ENCODE data around the gene DEFB132. TPM values are rescaled to one million over a fixed set of nuclear protein-coding genes. Genes with fewer than 3 reads are reported as not detected.
A peak's percentile ranks its signal among the peaks of the same experiment; 100 is the strongest.

Gene DEFB132
- total RNA-seq, 1 donor, result not detected

DNA sequence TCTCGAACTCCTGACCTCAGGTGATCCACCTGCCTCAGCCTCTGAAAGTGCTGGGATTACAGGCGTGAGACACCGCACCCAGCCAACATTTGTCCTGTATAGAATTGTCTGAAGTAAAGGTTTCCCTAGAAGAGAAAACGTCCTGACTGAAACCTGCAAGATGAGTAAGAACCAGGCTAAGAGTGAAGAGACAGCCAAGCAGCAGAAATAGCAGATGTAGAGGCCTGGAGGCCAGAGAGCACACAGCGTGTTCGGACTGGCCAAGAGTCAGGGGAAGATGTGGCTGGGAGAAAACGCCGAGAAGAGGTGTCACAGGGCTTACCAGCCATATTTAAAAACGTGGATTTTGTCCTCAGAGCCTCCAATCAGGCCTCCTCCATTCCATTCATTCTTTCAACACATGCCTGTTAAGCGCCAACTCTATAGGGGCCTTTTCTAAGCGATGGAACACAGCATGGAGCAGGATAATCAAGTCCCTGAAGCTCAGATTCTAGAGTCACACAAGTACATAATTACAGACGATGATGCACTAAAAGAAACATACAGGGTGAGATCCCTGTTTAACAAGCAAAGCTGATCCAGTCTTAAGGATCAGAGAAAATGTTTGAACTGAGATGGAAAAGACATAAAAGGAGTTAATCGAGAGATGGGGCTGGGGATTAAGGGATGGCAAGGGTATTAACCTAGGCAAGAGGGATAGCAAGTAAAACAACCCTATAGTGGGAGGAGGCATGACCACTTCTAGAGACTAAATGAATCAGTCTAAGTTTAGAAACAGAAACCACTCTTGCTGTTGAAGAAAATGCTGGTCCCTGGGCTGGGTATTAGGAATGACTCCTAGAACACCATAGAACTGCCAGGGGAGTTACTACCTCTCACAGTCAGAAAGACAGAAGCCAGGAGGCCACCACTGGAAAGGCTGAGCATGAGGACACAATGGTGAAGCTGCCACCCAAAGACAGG is 44.6 kb downstream of the DEFB132 start:
- no peak for DNase-seq (ENCODE audit: low read depth)
- TF ChIP-seq, protein P1, sequence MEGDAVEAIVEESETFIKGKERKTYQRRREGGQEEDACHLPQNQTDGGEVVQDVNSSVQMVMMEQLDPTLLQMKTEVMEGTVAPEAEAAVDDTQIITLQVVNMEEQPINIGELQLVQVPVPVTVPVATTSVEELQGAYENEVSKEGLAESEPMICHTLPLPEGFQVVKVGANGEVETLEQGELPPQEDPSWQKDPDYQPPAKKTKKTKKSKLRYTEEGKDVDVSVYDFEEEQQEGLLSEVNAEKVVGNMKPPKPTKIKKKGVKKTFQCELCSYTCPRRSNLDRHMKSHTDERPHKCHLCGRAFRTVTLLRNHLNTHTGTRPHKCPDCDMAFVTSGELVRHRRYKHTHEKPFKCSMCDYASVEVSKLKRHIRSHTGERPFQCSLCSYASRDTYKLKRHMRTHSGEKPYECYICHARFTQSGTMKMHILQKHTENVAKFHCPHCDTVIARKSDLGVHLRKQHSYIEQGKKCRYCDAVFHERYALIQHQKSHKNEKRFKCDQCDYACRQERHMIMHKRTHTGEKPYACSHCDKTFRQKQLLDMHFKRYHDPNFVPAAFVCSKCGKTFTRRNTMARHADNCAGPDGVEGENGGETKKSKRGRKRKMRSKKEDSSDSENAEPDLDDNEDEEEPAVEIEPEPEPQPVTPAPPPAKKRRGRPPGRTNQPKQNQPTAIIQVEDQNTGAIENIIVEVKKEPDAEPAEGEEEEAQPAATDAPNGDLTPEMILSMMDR (IDR thresholded peaks at IDR 0.05; ENCODE audit: insufficient read depth, low read depth, low read length), result no peak
- no peak overlapping the region for H3K4me3 ChIP-seq (ENCODE audit: low read depth, low read length)

DNA sequence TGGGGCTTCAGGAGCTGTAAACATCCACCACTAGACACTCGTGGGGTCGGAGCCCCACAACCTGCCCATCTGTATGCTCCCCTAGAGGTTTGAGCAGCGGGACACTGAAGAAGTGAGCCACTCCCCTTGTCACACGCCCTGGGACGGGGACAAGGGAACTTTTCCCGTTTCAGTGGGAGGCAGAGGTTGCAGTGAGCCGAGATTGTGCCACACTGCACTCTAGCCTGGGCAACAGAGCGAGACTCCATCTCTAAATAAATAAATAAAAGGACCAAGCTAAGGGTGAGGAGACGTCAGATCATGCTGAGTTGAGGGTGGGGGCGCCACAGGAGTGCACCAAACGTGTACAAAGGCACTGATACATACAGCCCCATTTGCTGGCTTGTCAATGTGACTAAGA is 48.2 kb downstream of the DEFB132 start:
- TF ChIP-seq, protein P1 (IDR thresholded peaks at IDR 0.05; ENCODE audit: insufficient read depth, low read depth, low read length), result no peak
- no peak for DNase-seq (ENCODE audit: low read depth)
- no peak overlapping the region for H3K4me3 ChIP-seq (ENCODE audit: low read depth, low read length)

DNA sequence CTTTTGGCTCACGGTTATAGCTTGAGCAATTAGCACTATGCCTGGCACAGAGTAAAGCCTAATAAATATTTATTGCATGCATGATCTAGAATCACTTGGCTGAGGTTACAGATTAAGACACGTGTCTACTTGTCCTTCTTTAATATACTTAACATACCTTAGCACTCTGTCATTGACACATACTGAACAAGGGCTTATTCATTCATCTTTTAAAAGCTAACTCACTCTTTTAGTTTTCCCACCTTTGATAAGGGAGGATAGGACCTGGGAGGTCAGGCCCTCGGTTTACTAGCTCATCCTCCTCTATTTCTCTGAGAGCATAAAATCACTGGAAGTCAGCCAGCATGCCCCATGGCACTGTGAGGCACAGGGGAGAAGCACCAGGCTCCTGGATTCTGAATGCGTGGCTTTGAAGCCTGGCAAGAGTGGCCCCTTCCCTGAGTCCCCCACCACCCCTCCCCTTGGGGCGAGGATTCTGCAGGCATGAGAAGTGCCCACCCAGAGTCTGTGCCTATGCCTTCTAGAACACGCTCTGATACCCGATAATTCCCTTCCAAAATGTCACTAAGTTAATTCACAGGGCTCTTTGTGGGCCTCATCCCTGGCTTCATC is 51.0 kb downstream of the DEFB132 start:
- TF ChIP-seq, protein P1 (IDR thresholded peaks at IDR 0.05; ENCODE audit: insufficient read depth, low read depth, low read length), result no peak
- H3K4me3 ChIP-seq (ENCODE audit: low read depth, low read length), result no peak overlapping the region
- DNase-seq (ENCODE audit: low read depth), result no peak

DNA sequence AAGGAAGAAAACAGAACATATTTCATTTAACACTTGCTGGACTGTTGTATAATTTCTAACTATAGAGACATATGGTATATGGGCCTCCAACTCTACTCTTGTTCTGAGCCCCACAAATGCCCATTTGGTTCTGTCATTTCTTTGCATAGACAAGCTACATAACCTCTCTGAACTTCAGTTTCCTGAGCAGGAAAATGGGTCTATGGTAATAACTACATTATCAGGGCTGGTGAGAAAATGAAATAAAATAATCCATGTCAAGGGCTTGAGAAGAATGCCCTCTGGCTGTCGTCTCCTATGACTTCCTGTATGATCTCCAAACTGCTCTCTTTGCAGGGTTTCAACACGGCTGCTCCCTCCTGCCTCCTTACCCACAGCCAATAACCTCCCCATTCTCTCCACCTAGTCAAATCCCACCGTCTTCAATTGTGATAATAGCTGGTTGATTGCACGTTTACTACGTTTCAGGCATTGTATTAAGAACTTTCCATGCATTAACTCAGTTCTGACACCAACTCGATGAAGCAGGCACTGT is 51.8 kb downstream of the DEFB132 start:
- DNase-seq (ENCODE audit: low read depth), result peak; percentile 71
- TF ChIP-seq, protein P1 (IDR thresholded peaks at IDR 0.05; ENCODE audit: insufficient read depth, low read depth, low read length), result peak; percentile 5
- peak overlapping the region; percentile 61 for H3K4me3 ChIP-seq (ENCODE audit: low read depth, low read length)

DNA sequence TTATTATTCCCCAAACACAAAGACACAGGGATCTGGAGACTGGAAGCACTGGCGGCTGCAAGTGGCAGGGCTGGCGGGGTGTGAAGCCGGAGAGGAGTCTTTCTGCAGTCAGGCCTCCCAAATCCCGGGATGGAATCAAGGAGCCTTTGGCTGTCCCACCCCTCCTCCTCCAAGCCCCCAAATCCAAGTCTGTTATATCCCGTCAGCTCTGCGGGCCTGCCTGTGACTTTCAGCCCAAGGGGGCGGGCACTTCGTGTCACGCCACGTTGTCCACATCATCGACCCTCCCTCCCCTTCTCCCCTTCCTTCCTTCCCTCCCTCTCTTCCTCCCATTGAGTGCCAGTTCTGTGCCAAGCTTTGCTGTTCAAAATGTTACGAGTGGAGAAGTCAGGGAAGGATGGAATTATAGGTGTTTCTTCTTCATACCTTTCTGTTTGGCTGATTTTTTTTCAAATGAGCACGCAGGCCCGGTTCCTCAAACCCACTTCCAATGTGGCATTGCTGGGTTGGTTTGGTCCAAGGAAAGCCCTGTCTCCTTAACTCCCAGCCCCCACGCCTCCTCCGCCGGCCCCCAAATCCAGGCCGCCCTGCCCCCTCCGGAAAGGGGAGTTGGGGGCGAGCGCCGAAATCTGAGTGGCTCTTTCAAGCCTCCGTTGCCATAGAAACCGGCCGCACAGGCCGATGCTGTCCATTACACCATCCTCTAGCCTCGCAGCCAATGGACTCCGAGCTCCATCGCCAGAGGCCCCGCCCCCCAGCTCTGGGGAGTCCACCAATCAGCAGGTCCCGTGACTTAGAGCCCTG is 52.5 kb downstream of the DEFB132 start:
- peak overlapping the region; percentile 61 for H3K4me3 ChIP-seq (ENCODE audit: low read depth, low read length)
- TF ChIP-seq, protein P1 (IDR thresholded peaks at IDR 0.05; ENCODE audit: insufficient read depth, low read depth, low read length), result no peak
- DNase-seq (ENCODE audit: low read depth), result peak; percentile 100

DNA sequence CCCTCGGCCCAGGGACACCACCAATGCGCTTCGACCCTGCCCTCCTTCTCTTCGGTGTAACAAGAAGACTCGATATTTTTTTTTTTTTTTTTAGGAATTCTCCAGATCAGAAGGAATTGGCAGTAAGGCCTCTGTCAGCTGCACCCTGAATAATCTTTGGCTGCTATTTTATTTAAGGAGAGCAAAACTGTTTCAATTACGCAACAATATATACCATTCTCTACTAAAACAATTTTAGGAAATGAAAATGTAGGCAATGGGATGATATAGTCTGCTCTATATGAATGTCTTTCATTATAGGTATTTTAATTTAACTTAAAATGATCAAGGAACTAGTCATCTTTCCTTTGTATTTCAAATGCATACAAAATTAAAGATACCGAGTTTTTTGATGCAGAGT is 53.1 kb downstream of the DEFB132 start:
- DNase-seq (ENCODE audit: low read depth), result no peak
- H3K4me3 ChIP-seq (ENCODE audit: low read depth, low read length), result no peak overlapping the region
- TF ChIP-seq, protein P1 (IDR thresholded peaks at IDR 0.05; ENCODE audit: insufficient read depth, low read depth, low read length), result no peak
